ENCODE results near the gene LRRK2.

Gene LRRK2

DNA sequence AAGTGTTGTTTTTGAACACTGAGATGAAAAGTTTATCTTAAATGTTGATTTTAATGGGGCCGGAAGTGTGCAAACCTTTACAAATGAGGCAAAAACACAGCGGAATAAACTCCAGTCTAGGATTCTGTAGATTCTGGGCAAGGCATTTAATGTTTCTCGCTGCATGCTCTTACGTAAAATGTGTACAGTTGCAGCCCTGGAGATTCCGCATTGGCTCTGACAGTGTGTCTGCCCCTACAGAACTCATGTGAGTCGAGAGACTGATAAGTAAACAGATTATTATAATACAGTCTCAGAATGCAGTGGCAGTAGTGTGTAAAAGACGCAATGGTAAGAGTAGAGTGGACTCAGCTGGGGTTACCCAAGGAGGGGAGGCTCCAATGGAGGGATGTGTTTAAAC, 33.6 kb downstream of the LRRK2 start:
- TF ChIP-seq, protein P1, sequence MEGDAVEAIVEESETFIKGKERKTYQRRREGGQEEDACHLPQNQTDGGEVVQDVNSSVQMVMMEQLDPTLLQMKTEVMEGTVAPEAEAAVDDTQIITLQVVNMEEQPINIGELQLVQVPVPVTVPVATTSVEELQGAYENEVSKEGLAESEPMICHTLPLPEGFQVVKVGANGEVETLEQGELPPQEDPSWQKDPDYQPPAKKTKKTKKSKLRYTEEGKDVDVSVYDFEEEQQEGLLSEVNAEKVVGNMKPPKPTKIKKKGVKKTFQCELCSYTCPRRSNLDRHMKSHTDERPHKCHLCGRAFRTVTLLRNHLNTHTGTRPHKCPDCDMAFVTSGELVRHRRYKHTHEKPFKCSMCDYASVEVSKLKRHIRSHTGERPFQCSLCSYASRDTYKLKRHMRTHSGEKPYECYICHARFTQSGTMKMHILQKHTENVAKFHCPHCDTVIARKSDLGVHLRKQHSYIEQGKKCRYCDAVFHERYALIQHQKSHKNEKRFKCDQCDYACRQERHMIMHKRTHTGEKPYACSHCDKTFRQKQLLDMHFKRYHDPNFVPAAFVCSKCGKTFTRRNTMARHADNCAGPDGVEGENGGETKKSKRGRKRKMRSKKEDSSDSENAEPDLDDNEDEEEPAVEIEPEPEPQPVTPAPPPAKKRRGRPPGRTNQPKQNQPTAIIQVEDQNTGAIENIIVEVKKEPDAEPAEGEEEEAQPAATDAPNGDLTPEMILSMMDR (IDR thresholded peaks at IDR 0.05; ENCODE audit: poor library complexity, severe bottlenecking): no peak
- Histone ChIP-seq H3K4me1 (ENCODE audit: insufficient read depth, poor library complexity, severe bottlenecking) (no peaks in the 10 kb centered on the region), H3K27ac (ENCODE audit: poor library complexity, severe bottlenecking) (no peak overlapping the region), H3K27me3 (ENCODE audit: insufficient read depth, poor library complexity, severe bottlenecking) (no peaks in the 10 kb centered on the region), H3K4me3 (ENCODE audit: severe bottlenecking) (no peak overlapping the region), H3K9me3 (ENCODE audit: severe bottlenecking) (no peaks in the 10 kb centered on the region), H3K36me3 (ENCODE audit: low read depth) (no peaks in the 10 kb centered on the region)
- ATAC-seq (ENCODE audit: low read depth) (no peak), DNase-seq (ENCODE audit: low spot score) (no peak)

DNA sequence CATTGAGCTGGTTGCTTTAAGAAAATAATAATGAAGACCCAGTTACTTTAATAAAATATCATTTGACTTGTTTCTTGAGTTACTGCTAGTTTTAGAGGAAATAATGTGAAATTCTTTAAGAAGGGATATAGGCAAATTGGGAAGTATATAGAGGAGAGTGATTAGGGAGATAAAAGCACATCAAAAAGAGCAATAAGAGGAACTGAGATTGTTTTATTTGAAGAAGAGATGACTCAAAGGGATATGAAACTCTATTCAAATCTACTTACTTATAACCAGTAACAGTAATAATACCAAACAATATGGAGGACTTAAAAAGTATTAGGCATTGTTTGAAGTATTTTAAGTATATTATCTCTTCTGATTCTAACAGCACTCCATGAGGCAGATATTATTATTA, 37.1 kb downstream of the LRRK2 start:
- no peak overlapping the region for H3K4me3 ChIP-seq (ENCODE audit: severe bottlenecking)
- no peak overlapping the region for H3K27ac ChIP-seq (ENCODE audit: poor library complexity, severe bottlenecking)
- no peaks in the 10 kb centered on the region for H3K36me3 ChIP-seq (ENCODE audit: low read depth)
- H3K9me3 ChIP-seq (ENCODE audit: severe bottlenecking): no peaks in the 10 kb centered on the region
- no peak for ATAC-seq (ENCODE audit: low read depth)
- no peak for DNase-seq (ENCODE audit: low spot score)
- no peaks in the 10 kb centered on the region for H3K27me3 ChIP-seq (ENCODE audit: insufficient read depth, poor library complexity, severe bottlenecking)
- TF ChIP-seq, protein P1 (IDR thresholded peaks at IDR 0.05; ENCODE audit: poor library complexity, severe bottlenecking): no peak
- no peaks in the 10 kb centered on the region for H3K4me1 ChIP-seq (ENCODE audit: insufficient read depth, poor library complexity, severe bottlenecking)

DNA sequence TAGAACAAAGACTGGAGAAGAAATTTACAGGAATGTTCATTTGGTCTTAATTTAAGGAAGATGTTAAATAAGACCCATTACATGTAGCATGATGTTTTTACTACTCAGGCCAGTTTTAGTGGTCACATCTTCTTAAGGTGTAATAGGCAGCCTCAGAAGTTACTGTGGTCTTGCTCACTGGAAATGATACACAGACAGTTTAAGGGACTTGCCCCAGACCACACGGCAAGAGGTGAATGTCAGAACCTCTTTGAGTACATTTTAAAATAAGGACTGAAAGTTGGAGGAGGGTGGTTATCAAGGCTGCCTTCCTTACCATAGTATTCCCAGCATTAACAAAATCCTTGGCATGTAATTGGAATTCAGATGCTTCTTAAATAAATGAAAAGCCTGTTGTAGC, 37.9 kb downstream of the LRRK2 start:
- TF ChIP-seq, protein P1 (IDR thresholded peaks at IDR 0.05; ENCODE audit: poor library complexity, severe bottlenecking): no peak
- H3K27ac ChIP-seq (ENCODE audit: poor library complexity, severe bottlenecking): no peak overlapping the region
- no peaks in the 10 kb centered on the region for H3K36me3 ChIP-seq (ENCODE audit: low read depth)
- no peaks in the 10 kb centered on the region for H3K9me3 ChIP-seq (ENCODE audit: severe bottlenecking)
- H3K27me3 ChIP-seq (ENCODE audit: insufficient read depth, poor library complexity, severe bottlenecking): no peaks in the 10 kb centered on the region
- H3K4me3 ChIP-seq (ENCODE audit: severe bottlenecking): no peak overlapping the region
- no peak for DNase-seq (ENCODE audit: low spot score)
- no peak for ATAC-seq (ENCODE audit: low read depth)
- H3K4me1 ChIP-seq (ENCODE audit: insufficient read depth, poor library complexity, severe bottlenecking): no peaks in the 10 kb centered on the region

DNA sequence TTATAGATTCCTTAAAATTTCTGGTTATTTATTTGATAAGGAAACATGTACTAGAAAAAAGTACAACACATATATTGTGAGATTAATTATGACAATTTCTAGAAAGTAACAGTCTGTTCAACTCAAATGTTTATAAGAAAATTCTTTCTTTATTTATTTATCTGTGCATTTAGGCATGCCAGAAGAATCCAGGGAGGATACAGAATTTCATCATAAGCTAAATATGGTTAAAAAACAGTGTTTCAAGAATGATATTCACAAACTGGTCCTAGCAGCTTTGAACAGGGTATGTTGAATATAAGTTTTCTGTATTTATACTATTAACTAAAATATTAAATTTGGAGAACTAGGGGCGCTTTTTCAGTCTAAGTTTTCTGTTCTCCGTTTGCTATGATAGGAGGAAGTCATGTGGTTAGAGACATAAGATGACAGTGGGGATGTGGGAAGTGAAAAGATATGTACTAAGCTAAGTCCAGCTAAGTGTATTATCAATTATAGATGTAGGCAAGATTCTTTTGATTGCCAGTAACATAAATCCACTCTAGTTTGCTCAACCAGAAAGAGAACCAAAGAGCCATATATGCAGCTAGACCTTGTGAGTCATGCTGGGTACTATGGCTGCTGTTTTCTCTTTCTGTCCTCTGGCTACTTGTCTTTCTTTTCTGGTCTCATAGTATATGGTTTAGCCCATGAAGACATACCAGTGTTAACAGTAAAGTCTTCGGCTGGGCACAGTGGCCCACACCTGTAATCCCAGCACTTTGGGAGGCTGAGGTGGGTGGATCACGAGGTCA, 39.0 kb downstream of the LRRK2 start:
- TF ChIP-seq, protein P1 (IDR thresholded peaks at IDR 0.05; ENCODE audit: poor library complexity, severe bottlenecking): no peak
- Histone ChIP-seq H3K4me1 (ENCODE audit: insufficient read depth, poor library complexity, severe bottlenecking) (no peaks in the 10 kb centered on the region), H3K27ac (ENCODE audit: poor library complexity, severe bottlenecking) (no peak overlapping the region), H3K9me3 (ENCODE audit: severe bottlenecking) (no peaks in the 10 kb centered on the region), H3K36me3 (ENCODE audit: low read depth) (no peaks in the 10 kb centered on the region), H3K4me3 (ENCODE audit: severe bottlenecking) (no peak overlapping the region), H3K27me3 (ENCODE audit: insufficient read depth, poor library complexity, severe bottlenecking) (no peaks in the 10 kb centered on the region)
- ATAC-seq (ENCODE audit: low read depth) (no peak), DNase-seq (ENCODE audit: low spot score) (no peak)

DNA sequence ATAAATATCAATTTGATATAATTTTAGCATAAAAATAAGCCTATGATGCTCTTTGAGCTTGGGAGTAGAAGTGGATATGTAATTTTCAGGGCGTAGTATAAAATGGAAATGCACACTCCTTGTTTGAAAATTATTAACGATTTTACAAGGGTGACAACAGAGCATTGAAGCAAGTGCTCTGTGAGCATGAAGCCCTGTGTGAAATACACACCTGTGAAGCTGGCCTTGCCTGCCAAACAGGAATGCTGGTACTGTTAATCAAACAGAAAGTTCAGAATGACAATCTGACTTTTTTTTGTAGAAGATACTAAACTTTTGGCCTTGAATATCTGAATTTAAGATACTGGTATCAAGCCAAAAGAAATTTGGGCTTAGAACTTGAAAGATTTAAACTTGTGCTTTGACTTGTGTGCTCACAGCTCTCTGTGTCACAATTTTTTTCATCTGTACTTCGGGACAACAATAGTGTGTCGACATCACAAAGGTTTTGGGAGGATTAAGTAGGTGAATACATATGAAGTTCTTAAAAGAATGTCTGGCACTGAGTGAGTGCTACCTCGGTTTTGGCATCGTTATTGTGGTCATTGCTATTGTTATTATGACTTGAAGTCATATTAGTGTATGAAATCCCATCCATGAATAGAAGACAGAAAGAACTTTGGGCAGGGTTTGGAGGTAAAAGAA, 47.3 kb downstream of the LRRK2 start:
- no peak overlapping the region for H3K4me3 ChIP-seq (ENCODE audit: severe bottlenecking)
- no peaks in the 10 kb centered on the region for H3K4me1 ChIP-seq (ENCODE audit: insufficient read depth, poor library complexity, severe bottlenecking)
- ATAC-seq (ENCODE audit: low read depth) (no peak), DNase-seq (ENCODE audit: low spot score) (no peak)
- TF ChIP-seq, protein P1 (IDR thresholded peaks at IDR 0.05; ENCODE audit: poor library complexity, severe bottlenecking): no peak
- no peak overlapping the region for H3K27ac ChIP-seq (ENCODE audit: poor library complexity, severe bottlenecking)
- no peaks in the 10 kb centered on the region for H3K36me3 ChIP-seq (ENCODE audit: low read depth)
- no peaks in the 10 kb centered on the region for H3K27me3 ChIP-seq (ENCODE audit: insufficient read depth, poor library complexity, severe bottlenecking)
- no peaks in the 10 kb centered on the region for H3K9me3 ChIP-seq (ENCODE audit: severe bottlenecking)
